ENCODE results near the gene SLC17A9. TPM values are rescaled to one million over a fixed set of nuclear protein-coding genes. Genes with fewer than 3 reads are reported as not detected.

SLC17A9 gene
- total and polyA plus RNA-seq, 2 experiments from 2014 or later: 32.0 to 39.3 TPM

DNA sequence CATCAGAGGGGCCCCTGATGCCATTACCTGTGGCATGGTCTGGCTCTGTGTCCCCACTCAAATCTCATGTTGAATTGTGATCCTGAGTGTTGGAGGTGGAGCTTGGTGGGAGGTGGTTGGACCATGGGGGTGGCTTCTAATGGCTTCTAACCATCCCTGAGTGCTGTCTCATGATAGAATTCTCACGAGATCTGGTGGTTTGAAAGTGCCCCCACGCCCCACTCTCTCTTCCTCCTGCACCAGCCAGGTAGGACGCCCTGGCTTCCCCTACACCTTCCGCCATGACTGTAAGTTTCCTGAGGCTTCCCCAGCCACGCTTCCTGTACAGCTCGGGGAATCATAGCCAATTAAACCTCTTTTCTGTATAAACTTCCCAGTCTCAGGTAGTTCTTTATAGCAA lies 39.4 kb downstream of the SLC17A9 start (continued):
- TF ChIP-seq ZNF331 (CRISPR knock-in tag; IDR thresholded peaks at IDR 0.05; ENCODE audit: low read depth): no peak
- no peak for TF ChIP-seq ZNF114 (CRISPR knock-in tag; IDR thresholded peaks at IDR 0.05)
- TF ChIP-seq JUNB (IDR thresholded peaks at IDR 0.05; ENCODE audit: unreplicated experiment): no peak
- TF ChIP-seq CREB1 (CRISPR knock-in tag; IDR thresholded peaks at IDR 0.05; ENCODE audit: low read depth): no peak
- TF ChIP-seq, protein P1, sequence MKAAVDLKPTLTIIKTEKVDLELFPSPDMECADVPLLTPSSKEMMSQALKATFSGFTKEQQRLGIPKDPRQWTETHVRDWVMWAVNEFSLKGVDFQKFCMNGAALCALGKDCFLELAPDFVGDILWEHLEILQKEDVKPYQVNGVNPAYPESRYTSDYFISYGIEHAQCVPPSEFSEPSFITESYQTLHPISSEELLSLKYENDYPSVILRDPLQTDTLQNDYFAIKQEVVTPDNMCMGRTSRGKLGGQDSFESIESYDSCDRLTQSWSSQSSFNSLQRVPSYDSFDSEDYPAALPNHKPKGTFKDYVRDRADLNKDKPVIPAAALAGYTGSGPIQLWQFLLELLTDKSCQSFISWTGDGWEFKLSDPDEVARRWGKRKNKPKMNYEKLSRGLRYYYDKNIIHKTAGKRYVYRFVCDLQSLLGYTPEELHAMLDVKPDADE (IDR thresholded peaks at IDR 0.05): no peak
- no peak for TF ChIP-seq STAT1 (IDR thresholded peaks at IDR 0.05; ENCODE audit: unreplicated experiment)
- no peak for TF ChIP-seq REST (IDR thresholded peaks at IDR 0.05; ENCODE audit: unreplicated experiment)
- no peak for TF ChIP-seq EZH2phosphoT487 (IDR thresholded peaks at IDR 0.05; ENCODE audit: unreplicated experiment)
- no peak for TF ChIP-seq EZH2 (IDR thresholded peaks at IDR 0.05; ENCODE audit: low read depth, unreplicated experiment)
- TF ChIP-seq NANOG (IDR thresholded peaks at IDR 0.05; ENCODE audit: borderline replicate concordance): no peak

GRCh38 chr20:62993856-62994494 lies 41.5 kb downstream of the SLC17A9 start:
- H3K36me3 Mint-ChIP-seq (ENCODE audit: low read depth): no peaks in the 10 kb centered on the region
- no peaks in the 10 kb centered on the region for H3K27me3 ChIP-seq (ENCODE audit: insufficient read depth)
- TF ChIP-seq NANOG (IDR thresholded peaks at IDR 0.05; ENCODE audit: borderline replicate concordance) (no peak), ZNF331 (CRISPR knock-in tag; IDR thresholded peaks at IDR 0.05; ENCODE audit: low read depth) (no peak), CREB1 (CRISPR knock-in tag; IDR thresholded peaks at IDR 0.05; ENCODE audit: low read depth) (no peak), POLR2AphosphoS5 (IDR thresholded peaks at IDR 0.05; ENCODE audit: low read depth) (no peak)
- TF ChIP-seq, protein P1 (IDR thresholded peaks at IDR 0.05): no peak
- TF ChIP-seq, protein P2, sequence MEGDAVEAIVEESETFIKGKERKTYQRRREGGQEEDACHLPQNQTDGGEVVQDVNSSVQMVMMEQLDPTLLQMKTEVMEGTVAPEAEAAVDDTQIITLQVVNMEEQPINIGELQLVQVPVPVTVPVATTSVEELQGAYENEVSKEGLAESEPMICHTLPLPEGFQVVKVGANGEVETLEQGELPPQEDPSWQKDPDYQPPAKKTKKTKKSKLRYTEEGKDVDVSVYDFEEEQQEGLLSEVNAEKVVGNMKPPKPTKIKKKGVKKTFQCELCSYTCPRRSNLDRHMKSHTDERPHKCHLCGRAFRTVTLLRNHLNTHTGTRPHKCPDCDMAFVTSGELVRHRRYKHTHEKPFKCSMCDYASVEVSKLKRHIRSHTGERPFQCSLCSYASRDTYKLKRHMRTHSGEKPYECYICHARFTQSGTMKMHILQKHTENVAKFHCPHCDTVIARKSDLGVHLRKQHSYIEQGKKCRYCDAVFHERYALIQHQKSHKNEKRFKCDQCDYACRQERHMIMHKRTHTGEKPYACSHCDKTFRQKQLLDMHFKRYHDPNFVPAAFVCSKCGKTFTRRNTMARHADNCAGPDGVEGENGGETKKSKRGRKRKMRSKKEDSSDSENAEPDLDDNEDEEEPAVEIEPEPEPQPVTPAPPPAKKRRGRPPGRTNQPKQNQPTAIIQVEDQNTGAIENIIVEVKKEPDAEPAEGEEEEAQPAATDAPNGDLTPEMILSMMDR (conservative IDR thresholded peaks at IDR 0.05; ENCODE audit: low read depth in 2 of 2): no peak

More at GRCh38 chr20:62993856-62994494, 41.5 kb downstream of the SLC17A9 start:
- Histone ChIP-seq H3K27ac (ENCODE audit: low read depth) (no peak overlapping the region), H3K4me1 (ENCODE audit: insufficient read depth) (peaks cover 20% of the 10 kb centered on the region), H3K4me2 (no peak overlapping the region), H3K9me2 (ENCODE audit: insufficient read depth) (no peaks in the 10 kb centered on the region), H3K79me2 (replicated peaks; ENCODE audit: insufficient read depth) (no peaks in the 10 kb centered on the region), H3K4me3 (no peak overlapping the region), H3F3A (replicated peaks; ENCODE audit: low read depth) (peaks cover 17% of the 10 kb centered on the region; the same call in 1 of the 2 replicates), H3K36me3 (ENCODE audit: insufficient read depth) (no peaks in the 10 kb centered on the region), H2AFZ (no peak overlapping the region), H4K20me1 (replicated peaks; ENCODE audit: insufficient read depth) (no peaks in the 10 kb centered on the region)
- no peak for DNase-seq (ENCODE audit: low spot score)
- no peak overlapping the region for H3K4me3 Mint-ChIP-seq
- ATAC-seq: no peak
- no peak overlapping the region for H3K27ac Mint-ChIP-seq
- peaks cover 28% of the 10 kb centered on the region for H3K4me1 Mint-ChIP-seq
- H3K27me3 Mint-ChIP-seq (ENCODE audit: insufficient read depth, low read depth, poor library complexity): peaks cover 31% of the 10 kb centered on the region
- no peaks in the 10 kb centered on the region for H3K9me3 Mint-ChIP-seq
